ENCODE data around the gene MIA.
"Not testable (repeated sequence)": the region's sequence is repeated elsewhere in the genome, so short reads cannot be mapped to it uniquely, and the experiment has no call there.

MIA gene

DNA sequence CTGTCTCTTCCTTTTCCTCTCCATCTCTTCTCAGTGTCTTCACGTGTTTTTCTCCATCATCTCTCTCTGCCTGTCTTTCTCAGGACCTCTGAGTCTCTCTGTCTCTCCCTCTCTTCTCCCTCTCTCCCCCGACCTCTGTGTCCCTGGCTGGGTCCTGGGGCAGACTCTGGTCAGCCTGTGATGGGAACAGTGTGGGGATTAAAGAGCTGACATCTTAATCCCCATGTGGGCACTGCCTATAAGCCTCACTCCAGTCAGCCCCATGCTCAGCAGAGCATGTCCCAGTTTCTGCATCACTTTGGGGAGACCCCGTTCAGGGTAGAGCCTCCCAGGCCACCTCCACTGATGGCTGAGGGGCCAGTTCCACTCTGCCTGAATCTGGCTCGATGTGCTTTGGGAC is 39.9 kb downstream of the MIA start:
- DNase-seq (ENCODE audit: extremely low read depth, low read depth) = no peak
- no peak overlapping the region for H3K4me3 ChIP-seq (replicated peaks; ENCODE audit: low read depth, low read length)
- TF ChIP-seq, protein P1, sequence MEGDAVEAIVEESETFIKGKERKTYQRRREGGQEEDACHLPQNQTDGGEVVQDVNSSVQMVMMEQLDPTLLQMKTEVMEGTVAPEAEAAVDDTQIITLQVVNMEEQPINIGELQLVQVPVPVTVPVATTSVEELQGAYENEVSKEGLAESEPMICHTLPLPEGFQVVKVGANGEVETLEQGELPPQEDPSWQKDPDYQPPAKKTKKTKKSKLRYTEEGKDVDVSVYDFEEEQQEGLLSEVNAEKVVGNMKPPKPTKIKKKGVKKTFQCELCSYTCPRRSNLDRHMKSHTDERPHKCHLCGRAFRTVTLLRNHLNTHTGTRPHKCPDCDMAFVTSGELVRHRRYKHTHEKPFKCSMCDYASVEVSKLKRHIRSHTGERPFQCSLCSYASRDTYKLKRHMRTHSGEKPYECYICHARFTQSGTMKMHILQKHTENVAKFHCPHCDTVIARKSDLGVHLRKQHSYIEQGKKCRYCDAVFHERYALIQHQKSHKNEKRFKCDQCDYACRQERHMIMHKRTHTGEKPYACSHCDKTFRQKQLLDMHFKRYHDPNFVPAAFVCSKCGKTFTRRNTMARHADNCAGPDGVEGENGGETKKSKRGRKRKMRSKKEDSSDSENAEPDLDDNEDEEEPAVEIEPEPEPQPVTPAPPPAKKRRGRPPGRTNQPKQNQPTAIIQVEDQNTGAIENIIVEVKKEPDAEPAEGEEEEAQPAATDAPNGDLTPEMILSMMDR (IDR thresholded peaks at IDR 0.05; ENCODE audit: low read depth, low read length, missing control alignments) = no peak

DNA sequence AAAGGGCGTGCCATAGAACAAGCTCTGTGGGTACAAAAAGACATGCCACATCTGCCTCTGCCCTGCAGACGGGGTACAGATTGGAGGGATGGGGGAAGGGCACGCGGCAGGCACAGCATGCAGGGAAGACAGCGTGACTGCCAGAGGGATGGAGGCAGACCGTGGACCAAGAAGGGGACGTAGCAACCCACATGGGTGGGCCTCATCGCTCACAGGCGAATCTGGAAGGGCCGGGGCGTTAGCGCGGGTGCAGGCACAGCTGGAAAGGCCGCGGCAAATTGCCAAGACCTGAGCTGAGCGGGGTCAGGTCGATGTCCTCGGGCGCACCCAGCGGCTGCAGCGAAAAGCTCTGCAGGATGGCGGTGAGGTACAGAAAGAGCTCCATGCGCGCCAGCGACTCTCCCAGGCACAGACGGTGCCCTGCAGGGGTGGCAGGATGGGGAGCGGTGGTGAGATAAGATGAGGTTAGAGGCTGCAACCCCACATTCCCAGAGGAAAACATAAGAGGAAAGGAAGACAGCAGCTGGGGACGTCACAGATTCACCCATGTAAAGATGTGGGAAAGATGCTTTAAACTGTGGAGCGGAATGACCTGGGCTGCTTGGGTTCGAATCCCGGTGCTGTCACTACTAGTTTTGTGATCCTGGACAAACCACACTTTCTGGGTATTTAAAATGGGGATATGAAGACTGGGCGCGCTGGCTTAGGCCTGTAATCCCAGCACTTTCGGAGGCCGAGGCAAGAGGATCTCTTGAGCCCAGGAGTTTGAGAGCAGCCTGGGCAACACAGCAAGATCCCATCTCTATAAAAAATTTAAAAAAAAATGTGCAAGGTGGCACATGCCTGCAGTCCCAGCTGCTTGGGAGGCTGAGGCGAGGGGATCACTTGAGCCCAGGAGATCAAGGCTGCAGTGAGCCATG is 43.4 kb downstream of the MIA start:
- H3K4me3 ChIP-seq (replicated peaks; ENCODE audit: low read depth, low read length); DNase-seq (ENCODE audit: extremely low read depth, low read depth): not testable (repeated sequence)
- TF ChIP-seq, protein P1 (IDR thresholded peaks at IDR 0.05; ENCODE audit: low read depth, low read length, missing control alignments) = peak; percentile 36

- TF ChIP-seq, protein P1 (IDR thresholded peaks at IDR 0.05; ENCODE audit: low read depth, low read length, missing control alignments) = peak; percentile 64
- not testable (repeated sequence) for H3K4me3 ChIP-seq (replicated peaks; ENCODE audit: low read depth, low read length); DNase-seq (ENCODE audit: extremely low read depth, low read depth)
Measured at GRCh38 chr19:40819479-40820234, 44.3 kb downstream of the MIA start.

DNA sequence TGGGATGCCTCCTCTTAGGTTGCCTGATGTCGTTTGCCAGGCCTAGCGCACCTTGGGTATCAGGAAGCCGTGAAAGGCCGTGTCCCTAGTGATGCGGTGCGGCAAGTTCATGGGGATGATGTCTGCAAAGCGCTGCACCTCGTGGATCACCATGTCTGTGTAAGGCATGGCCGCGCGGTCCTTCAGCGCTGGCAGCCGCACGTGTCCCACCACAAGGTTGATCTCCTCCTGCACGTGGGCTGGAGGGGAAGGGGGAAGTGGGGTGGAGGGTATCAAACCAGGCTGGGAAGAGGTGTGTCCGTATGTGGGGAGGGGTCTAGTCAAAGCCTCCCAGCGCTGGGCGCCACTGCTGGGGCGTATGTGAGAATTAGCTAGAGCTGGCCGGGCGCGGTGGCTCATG is 46.8 kb downstream of the MIA start:
- TF ChIP-seq, protein P1 (IDR thresholded peaks at IDR 0.05; ENCODE audit: low read depth, low read length, missing control alignments) = no peak
- no peak for DNase-seq (ENCODE audit: extremely low read depth, low read depth)
- H3K4me3 ChIP-seq (replicated peaks; ENCODE audit: low read depth, low read length) = no peak overlapping the region

DNA sequence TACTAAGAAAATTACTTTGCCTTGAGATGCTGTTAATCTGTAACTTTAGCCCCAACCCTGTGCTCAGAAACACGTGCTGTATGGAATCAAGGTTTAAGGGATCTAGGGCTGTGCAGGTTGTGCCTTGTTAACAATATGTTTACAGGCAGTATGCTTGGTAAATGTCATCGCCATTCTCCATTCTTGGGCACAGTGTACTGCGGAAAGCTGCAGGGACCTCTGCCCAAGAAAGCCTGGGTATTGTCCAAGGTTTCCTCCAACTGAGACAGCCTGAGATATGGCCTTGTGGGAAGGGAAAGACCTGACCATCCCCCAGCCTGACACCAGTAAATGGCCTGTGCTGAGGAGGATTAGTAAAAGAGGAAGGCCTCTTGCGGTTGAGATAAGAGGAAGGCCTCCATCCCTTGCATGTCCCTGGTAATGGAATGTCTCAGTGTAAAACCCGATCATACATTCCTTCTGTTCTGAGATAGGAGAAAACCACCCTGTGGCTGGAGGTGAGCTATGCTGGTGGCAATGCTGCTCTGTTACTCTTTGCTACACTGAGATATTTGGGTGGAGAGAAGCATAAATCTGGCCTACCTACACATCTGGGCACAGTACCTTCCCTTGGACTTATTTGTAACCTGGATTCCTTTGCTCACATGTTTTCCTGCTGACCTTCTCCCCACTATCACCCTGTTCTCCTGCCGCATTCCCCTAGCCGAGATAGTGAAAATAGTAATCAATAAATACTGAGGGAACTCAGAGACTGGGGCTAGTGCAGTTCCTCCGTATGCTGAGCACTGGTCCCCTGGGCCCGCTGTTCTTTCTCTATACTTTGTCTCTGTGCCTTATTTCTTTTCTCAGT is 47.6 kb downstream of the MIA start:
- H3K4me3 ChIP-seq (replicated peaks; ENCODE audit: low read depth, low read length); DNase-seq (ENCODE audit: extremely low read depth, low read depth): not testable (repeated sequence)

GRCh38 chr19:40824916-40825315 is 49.6 kb downstream of the MIA start:
- DNase-seq (ENCODE audit: extremely low read depth, low read depth); H3K4me3 ChIP-seq (replicated peaks; ENCODE audit: low read depth, low read length): not testable (repeated sequence)

DNA sequence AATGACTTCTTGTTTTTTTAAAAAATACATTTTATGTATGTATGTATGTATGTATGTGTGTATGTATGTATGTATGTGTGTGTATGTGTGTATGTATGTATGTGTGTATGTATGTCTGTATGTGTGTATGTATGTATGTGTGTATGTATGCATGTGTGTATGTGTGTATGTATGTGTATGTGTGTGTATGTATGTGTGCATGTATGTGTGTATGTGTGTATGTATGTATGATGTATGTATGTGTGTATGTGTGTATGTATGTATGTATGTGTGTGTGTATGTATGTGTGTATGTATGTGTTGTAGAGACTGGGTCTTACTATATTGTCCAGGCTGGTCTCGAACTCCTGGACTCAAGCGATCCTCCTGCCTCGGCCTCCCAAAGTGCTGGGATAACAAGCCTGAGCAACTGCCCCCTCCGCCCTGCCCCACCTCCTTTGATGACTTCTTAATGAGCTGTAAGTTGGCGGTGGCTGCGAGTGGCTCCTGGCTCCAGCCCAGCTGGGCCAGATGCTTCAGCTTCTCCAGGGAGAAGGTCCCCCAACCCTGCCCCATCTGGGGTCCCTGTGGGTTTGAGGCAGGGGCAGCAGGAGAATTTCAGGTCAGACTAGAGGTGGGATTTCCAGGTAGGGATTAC is 50.3 kb downstream of the MIA start:
- not testable (repeated sequence) for DNase-seq (ENCODE audit: extremely low read depth, low read depth)

DNA sequence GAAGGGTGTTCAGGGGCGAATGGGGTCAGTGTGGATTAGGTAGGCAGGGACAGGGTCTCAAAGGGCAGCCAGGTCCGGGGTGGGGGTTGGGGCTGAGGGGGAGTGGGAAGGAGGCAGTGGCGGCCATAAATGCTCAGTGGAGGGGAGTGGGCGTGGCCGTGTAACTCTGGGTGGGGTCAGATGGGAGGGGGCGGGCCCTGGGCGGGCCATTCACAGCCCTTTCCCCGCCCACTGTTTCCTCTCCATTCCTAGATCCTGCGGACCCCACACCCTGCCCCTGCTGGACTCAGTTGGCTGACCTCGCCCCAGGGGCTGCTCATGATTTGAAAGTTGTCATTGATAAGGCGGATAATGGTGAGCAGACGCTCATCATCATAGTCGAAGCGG is 51.0 kb downstream of the MIA start:
- H3K4me3 ChIP-seq (replicated peaks; ENCODE audit: low read depth, low read length); DNase-seq (ENCODE audit: extremely low read depth, low read depth): not testable (repeated sequence)

More for the DNA sequence above, 50.3 kb downstream of the MIA start:
- not testable (repeated sequence) for H3K4me3 ChIP-seq (replicated peaks; ENCODE audit: low read depth, low read length)

DNA sequence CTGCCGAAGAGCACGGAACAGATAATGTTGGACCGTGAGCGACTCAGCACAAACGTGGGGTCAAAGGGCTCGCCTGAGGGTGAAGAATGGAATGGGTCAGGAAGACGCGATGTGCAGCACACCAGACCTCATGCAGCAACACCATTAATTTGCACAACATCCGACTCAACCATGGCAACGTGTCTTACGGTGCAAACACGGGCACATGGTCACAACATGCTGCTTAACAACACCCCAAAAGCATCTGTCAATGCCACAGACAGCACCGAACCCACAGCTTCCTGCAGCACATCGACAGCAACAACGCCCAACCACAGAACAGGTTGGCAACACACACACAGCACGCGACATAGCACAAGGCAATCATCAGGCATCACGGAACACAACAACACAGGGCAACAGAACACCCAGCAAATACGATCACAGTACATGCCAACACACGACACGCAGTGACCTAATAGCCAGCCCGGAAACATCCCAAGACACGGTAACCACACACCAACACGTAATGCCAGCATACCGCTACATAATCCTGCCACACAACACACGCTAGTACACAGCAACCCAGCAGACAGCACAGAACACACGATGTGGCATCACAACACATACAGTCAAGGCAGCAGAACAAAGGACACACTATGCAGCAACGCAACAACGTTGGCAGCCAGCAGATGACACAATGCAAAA is 51.5 kb downstream of the MIA start:
- peak; percentile 19 for DNase-seq (ENCODE audit: extremely low read depth, low read depth)
- H3K4me3 ChIP-seq (replicated peaks; ENCODE audit: low read depth, low read length) = not testable (repeated sequence)

All from HFF-Myc (cell line).